DMS53 (cell line): Measurements from ENCODE around the gene OGDH.
"Not testable (repeated sequence)": the region's sequence is repeated elsewhere in the genome, so short reads cannot be mapped to it uniquely, and the experiment has no call there.

Experiments
- DNase-seq: peaks from one replicate; lab custom pipeline; 2025; lab: John Stamatoyannopoulos, UW

The OGDH gene

DNA sequence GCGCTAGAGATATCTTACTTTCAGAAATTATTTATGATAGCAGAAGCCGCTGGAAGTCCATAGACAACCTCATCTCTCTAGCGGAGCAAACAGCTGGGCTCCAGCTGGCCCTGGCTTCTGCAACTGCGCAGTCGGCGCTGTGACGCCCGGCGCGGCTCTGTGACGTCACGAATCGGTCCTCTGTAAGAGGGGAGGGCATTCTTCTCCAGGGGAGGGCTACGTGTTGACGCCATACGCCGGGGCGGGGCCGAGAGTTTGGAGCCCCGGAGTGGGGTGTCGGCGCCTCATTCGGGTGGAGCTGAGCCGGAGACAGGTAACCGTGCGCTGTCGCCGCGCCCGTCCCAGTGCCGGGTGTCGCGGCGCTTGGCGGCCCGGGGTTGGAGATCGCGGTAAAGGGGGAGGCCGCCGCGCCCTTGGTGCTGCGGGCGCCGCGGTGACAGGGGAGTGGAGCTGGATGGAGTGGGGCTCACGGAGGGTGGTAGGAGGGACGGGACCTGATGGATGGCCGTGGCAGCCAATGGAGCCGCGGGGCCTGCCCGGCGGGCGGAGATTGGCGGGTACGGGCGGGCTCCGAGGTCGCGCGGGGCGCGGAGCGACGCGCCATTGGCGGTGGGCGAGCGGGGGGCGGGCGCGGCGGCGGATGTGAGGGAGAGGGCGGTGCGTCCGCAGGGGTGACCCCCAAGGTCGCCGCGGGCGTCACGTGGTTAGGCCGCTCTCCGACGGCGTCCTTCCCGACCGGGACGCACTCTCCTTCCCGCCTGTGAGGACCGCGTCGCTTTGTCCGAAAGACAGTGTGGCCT lies at the start of gene OGDH:
OGDH (plus strand) TSS at position 287 of the 800 bp plus-strand sequence. CDS start 17,717 bp downstream, outside the sequence.
- peak; percentile 99 for DNase-seq

DNA sequence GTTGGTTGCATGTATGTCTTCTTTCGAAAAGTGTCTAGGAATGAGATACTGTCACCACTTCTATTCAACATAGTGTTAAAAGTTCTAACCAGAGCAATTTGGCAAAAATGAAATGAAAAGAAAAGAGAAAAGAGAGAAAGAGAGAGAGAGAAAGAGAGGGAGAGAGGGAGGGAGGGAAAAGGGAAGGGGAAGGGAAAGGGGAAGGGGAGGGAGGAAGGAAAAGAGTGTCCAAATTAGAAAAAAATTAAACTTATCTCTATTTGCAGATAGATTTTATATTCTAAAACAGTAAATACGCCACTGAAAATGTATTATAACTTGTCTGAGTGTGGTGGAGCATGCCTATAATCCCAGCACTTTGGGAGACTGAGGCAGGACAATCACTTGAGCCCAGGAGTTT lies 48.9 kb upstream of the OGDH start:
- no peak for DNase-seq

DNA sequence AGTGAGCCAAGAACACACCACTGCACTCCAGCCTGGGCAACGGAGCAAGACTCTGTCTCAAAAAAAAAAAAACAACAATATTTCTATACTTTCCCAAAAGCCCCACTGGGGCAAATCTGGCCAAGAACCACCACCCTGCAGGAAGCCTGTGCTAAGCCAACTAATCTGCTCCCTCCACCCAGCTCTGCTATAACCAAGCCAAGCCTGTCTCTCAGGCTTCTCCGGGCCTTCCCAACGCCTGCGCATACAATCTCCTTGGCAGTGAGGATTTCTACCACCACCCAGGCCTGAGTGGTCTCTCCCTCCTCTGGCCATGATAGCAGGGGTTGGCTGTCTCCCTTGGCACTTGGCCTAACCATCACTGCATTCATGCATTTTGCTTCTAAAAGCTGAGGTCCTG lies 46.9 kb upstream of the OGDH start:
- DNase-seq = no peak

DNA sequence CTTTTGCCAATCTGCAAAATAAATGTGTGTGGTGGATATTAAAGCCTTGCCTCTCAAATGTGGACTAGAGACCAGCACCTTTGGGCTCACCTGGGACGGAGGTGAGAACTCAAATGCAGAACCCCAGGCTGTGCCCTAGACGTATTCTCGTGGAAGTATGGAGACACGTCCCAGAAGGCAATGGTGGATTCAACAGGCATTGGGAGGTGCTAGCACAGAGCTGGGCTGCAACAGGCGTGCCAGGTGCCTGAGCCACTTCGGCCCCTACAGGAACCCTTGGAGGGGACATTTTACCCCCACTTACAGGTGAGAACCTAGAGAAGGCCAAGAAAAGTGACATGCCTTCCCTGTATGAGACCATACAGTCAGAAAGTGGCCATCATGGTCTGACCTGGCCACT lies 44.9 kb upstream of the OGDH start:
- no peak for DNase-seq

DNA sequence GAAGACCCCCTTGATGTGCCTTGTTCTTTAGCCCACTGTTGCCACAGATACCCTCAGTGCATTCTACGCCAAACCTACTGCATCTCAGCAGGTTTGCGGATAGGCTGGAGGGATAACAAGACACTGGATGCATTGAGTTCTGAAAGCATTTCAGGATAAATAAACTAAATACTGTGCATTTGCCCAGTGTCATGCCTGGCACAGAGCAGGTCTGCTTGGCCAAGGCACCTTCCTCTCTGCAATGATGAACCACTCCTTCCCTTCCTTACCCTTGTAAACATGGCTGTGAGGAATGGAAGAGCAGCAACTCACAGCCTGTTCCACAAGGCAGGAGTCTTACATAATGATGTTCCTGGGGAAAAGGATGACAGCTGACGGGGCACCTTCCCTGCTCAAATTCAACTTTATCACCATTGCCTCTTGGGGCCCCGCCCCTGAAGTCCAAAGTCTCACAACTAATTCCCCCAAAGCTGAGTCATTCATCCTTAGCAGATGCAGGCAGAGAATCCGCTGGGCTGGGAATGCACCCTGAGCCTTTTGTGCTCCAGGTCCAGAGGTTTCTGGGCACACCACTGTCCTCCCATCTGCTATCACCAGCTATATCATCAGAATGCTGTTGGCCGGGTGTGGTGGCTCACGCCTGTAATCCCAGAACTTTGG lies 44.3 kb upstream of the OGDH start:
- DNase-seq = peak; percentile 49

DNA sequence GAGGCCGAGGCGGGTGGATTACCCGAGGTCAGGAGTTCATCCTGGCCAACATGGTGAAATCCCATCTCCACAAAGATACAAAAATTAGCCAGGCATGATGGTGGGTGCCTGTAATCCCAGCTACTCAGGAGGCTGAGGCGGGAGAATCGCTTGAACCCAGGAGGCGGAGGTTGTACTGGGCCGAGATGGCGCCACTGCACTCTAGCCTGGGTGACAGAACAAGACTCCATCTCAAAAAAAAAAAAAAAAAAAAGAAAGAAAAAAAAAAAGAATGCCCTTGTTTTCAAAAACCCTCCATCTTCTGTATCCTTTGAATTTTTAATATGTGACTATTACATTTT lies 43.8 kb upstream of the OGDH start:
- not testable (repeated sequence) for DNase-seq

DNA sequence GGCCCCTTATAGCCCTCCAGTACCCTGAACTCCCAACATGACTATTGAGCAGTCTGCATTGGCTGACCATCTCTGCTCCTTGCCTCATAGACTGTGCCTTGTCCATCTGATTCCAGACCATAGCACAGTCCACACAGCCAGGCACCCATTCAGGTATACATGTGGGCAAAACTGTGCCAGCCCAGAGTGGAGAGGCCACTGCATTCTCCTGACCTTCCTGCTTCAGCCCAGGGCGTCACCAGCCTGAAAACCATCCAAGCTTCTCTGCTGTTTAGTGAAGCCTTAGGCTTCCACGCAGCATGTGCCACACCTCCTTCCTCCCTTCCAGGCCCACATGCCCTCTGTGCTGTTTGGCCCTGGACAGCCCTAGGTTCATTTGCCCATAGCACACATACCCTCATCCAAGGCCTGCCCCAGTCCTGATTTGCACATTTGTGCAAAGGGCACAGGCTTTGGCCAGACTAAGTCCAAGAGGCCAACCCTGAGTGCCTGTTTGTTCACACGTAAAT lies 43.2 kb upstream of the OGDH start:
- no peak for DNase-seq

DNA sequence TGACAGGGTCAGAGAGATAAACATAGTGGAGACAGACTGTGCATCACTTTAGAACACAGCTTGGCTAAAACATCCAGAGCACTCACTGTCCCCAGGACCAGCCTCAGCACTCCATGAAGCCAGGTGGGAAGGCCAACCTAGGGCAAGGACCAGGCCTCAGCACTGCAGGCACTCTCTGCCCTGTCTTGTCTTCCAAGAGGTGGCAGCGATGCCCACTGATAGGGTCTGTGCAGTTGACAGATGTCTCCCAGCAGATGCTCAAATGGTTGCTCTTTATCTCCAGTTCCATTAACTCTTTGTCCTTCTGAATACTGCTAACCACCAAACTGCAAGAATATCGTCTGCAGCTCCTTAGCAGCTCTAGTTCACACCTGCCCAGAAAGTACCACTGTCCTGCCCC lies 41.8 kb upstream of the OGDH start:
- no peak for DNase-seq

DNA sequence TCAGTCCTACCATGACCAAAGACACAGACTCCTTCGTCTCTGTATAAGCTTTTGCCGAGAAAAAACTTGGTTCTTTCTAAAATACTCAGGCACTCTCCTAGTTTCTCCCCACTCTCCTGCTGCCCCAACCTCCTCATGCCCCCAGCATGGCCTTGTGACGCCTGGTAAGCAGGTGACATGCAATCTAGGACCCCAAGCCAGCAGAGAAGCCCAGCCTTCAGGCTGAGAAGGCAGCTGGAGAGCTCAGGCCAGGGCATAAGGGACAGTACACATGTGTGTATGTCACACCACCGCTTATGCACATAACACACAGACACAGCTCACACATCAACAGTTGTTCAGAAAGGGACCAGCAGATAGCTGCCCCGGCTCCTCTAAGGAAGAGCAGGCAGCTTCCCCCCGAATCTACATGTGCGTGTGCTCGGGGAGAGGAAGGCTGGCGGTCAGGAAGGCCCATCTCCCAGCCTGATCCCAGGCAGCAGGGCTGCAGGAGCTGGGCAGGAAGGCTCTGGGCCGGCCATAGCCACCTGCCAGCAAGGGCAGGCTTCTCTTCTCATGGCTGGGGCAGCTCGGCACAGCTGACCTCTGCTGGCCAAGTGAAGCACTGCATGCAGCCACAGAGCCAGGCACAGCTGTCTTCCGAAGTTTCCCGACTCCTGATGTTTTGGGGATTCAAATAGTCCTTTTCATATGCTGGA lies 41.2 kb upstream of the OGDH start:
- DNase-seq = peak; percentile 85

DNA sequence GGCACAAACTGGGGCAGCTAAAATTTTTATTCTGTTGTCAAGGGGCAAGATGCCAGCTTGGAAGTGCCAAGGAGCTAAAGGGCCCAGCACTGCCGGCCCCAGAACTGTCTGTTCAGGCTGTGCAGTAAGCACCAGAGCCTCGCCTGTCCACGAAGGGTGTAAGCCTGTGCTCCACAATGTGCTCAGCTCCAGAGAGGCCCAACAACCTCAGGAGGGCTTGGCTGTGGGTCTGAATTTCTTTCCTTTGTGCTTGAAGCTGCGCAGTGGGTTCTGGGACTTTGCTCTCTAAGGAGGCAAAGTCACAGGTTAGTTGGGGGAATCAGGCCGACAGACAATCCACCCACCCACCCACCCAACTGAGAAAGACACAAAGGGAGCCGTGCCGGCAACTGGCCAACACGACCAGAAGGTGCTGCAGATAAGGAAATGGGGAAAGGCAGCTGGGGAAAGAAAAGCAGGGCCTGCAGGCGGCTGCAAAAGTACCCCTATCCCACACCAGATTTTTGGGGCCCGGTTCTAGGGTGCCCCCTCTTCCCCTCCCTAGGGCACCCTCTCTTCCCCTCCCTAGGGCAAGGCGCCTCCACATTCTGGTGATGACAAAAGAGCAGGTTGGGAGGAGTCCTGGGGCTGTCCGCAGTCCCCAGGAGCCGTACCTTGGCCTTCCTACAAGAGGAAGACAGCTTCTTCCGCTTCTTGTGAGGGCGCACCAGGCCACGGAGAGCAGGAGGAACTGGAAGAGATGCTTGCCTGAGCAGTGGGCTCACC lies 40.5 kb upstream of the OGDH start:
- DNase-seq = peak; percentile 77

DNA sequence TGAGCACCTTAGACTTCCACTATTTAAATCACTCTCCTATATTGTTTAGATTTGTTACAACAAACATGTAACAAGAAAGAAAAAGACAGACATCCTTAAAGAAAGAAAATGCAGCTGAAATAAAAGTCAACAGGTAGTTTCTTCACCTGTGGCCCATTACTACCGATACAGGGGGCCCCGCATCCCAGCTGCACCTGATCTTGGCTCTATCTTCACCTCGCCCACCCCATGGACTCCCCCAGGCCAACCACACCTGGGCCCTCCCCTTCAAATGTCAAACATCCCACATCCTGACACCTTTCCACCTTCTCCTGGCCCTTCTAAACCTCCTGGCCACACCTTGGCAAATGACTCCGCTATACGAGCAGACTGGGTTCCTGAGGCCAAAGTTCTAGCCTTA lies 39.7 kb upstream of the OGDH start:
- DNase-seq = no peak

DNA sequence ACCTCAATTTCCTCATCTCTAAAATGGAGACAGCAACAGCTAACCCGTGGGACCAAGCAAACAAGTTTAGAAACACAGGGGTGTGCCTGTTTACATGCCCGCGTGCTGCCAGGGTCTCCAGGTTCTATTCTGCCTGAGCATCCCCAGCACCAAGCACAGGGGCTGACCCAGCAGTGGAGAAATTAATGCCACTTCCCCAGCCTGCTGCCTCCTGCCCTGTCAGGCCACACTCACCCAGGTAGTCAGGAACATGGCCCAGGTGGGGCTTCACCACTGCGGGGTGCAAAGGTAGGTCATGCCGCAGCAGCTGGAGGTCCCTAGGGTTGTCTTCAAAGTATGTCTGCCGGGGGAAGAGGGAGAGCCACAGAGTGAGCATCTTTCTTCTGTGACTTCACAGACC lies 38.5 kb upstream of the OGDH start:
- no peak for DNase-seq

DNA sequence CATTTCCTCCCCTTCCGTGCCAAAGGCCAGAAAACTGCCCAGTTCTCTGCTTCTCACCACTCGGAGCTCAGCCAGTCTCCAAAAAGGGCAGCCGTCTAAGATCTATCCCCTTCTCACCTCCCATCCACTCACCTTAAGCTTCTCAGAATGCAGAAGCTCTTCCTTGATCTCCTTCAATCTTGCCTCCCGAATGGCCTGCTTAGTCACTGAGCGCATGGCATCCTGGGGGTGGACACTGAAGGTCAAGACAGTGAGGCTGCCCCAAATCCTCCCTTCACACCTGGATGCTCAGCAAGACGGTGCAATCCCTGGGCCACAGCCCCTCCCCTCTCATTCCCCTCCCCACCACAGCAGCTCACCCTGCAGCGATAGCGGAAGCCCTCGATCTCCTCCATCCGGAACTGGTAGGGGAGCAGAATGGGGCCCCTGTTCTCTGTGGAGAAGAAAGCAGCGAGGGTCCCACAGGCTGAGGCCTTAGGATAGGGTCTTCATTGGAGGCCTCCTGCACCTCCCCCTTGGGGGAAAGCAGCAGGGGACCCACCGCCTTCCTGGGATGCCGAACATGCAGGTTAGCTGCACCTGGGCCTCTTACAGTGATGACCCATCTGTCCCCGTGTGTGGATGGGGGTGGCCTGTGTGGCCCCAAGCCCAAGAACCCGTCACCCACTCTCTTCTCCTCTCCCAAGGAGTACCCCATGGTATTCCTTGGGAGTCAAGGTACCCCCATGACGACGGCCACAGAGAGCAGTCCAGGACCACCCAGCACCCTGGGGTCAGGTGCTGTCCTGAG lies 37.5 kb upstream of the OGDH start:
- DNase-seq = no peak

DNA sequence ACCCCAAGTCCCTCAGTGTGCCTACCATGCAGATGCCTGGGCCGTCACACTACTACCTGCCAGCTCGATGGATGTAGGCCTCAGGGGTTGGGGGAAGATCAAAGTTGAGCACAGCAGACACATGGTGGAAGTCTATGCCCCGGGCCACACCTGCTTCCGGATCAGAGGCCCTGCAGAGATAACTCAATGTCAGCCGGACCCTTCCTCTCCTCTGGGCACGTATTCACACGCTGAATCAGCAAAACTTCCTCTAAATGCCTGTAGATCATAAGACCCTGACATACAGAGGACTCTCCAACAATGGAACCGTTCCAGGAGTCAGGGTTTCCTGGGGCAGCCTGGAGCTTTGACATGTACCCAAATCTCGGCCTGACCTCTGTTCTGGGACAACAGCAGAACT lies 36.5 kb upstream of the OGDH start:
- DNase-seq = no peak

DNA sequence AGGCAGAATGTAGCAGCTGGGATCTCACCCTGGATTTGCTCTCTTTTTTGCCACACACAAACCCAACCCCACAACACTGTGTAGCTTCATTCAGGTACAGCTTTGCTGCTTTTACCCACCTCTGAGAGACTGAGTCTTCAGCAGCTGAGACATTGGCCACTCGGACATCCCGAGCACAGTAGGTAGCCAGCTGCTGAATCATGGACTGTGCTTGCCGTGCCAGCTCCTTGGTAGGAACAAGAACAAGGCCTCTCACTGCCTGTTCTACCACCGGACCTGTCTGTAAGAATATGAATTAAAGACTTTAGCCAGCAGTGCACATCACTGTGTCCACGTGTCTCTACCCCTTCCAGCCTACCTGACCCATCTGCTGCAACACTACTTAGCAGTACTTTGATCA lies 33.7 kb upstream of the OGDH start:
- DNase-seq = no peak

DNA sequence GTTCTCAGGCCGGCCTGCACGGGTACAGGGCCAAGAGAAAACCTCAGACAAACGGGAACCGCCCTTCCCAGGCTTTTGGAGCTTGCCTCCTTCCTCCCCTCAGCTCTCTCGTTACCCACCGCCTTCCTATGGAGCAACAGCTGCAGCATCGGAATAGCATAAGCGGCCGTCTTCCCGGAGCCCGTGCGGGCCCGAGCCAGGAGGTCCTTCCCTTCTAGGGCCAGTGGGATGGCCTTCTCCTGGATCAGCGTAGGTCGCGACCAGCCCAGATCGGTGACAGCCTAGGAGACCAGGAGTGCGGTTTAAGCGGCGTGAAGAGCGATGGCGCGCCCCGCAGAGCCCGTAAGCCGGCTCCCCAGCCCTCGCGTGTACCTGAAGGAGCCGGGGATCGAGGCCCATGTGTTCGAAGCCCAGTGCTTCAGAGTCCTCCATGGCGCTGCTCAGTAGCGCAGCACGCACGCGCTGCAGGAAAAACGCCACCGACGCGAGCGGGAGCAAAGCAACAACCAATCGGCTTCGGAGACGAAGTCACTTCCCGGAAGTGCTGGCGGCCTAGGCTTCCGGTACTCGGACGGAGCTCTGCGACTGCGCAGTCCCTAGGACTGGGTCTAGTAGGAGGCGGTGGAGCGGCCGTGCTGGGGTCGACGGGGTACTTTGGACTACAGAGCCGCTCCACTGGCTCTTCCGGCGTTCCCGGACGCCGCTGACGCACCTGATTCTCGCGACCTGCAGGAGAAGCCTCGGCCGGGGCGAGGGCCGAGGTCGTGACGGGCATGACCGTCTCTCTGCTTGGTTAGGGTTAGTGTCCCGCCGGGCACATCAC lies 32.8 kb upstream of the OGDH start, which contains the start of gene DDX56:
DDX56 (minus strand) TSS at position 445 of the 823 bp plus-strand sequence; CDS start at position 432, 13 bp downstream.
- peak; percentile 98 for DNase-seq

DNA sequence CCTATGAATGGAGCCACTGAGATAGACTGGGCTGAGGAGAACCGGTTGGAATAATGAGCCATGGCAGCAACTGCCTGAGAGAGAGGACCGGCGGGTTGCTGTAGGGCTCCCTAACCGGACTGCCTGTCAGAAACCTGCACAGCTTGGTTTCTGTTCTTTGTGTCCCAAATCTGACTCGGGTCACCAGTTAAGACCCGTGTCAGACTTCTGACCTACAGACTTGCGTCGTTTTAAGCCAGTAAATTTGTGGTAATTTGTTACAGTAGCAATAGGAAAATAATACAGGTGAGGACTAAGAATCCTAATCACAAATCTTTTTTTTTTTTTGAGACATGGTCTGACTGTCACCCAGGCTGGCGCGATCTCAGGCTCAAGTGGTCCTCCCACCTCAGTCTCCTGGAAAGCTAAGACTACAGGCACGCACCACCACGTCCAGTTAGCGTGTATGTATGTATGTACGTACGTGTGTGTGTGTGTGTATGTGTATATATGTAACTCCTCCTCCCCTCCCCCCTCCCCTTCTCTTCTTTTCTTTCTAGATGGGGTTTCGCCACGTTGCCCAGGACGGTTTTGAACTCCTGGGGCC lies 32.0 kb upstream of the OGDH start:
- DNase-seq = peak; percentile 55

DNA sequence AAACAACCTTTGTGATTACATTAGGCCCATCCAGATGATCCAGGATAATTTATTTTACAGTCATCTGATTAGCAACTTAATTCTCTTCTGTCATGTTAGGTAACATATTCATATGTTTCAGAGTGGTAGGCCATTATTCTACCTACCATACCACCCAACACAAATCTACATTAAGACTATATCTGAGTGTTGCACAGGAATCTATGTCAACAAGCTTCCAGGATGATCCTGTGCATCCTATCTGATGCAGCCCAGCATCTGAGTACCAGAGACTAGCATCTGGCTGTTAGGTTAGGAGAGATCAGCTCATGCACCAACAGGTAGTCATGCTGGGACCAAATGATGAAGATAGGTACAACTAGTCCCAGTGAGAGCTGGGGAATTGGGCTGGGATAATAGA lies 31.4 kb upstream of the OGDH start:
- DNase-seq = no peak

DNA sequence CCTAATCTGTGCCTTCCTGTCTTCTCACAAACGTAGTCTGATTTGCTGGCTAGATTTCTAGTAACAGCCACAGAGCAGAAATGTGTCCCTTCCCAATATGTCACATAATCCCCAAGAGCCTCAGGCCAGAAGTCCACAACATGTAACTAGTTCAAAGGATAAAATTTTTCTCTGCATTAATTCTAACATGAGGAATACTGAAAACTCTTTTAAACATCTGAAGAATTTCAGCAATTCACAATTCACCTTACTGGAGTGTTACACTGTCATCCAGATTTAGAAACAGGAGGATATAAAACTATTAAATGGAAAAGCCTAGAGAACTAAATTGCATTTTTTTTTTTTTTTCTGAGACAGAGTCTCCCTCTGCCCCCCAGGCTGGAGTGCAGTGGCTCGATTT lies 30.2 kb upstream of the OGDH start:
- no peak for DNase-seq
